Measurements from ENCODE around the gene ERO1B. TPM values are rescaled to one million over a fixed set of nuclear protein-coding genes. Genes with fewer than 3 reads are reported as not detected.

The ERO1B gene
- total and polyA plus RNA-seq, 2 donors (not counting 1 experiment from before 2014, with no cell fraction given), result 2.2 to 5.0 TPM

DNA sequence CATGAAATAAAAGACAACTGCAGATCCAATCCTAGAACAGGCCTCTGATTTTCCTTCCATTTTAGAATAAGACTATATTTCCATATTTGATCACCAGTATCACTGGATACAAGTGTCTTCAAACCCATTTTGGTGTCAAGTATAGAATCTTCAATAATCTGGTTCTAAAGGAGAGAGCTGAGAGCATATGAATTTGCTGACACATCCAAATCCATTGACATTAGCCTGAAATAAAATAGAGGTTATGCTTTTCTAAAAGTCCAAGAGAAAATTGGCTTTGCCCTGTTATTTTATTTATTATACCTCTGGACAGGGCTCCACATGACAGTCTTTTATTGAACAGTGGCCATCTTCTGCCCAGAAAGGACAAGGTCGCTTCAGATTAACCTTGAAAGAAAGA lies 28.6 kb downstream of the ERO1B start:
- H3K36me3 ChIP-seq (ENCODE audit: control insufficient read depth, insufficient read depth, low read length), result no peaks in the 10 kb centered on the region
- H3K9me3 ChIP-seq (ENCODE audit: control insufficient read depth, insufficient read depth, low read depth, low read length), result no peaks in the 10 kb centered on the region
- H3K4me1 ChIP-seq (ENCODE audit: control insufficient read depth, extremely low read depth, insufficient read depth, low read length), result no peaks in the 10 kb centered on the region
- H3K9ac ChIP-seq (ENCODE audit: insufficient read depth, low read length), result no peak overlapping the region
- H3K27ac ChIP-seq (ENCODE audit: insufficient read depth, low read length), result no peak overlapping the region
- H3K4me2 ChIP-seq (ENCODE audit: extremely low read depth, insufficient read depth, low read length), result no peak overlapping the region
- no peaks in the 10 kb centered on the region for H3K79me2 ChIP-seq (ENCODE audit: control insufficient read depth, insufficient read depth, low read length)
- H3K27me3 ChIP-seq (ENCODE audit: control insufficient read depth, insufficient read depth, low read length), result no peaks in the 10 kb centered on the region
- H2AFZ ChIP-seq (ENCODE audit: low read length), result no peak overlapping the region
- H4K20me1 ChIP-seq (ENCODE audit: control insufficient read depth, extremely low read depth, insufficient read depth, low read length), result no peaks in the 10 kb centered on the region
- TF ChIP-seq, protein P1, sequence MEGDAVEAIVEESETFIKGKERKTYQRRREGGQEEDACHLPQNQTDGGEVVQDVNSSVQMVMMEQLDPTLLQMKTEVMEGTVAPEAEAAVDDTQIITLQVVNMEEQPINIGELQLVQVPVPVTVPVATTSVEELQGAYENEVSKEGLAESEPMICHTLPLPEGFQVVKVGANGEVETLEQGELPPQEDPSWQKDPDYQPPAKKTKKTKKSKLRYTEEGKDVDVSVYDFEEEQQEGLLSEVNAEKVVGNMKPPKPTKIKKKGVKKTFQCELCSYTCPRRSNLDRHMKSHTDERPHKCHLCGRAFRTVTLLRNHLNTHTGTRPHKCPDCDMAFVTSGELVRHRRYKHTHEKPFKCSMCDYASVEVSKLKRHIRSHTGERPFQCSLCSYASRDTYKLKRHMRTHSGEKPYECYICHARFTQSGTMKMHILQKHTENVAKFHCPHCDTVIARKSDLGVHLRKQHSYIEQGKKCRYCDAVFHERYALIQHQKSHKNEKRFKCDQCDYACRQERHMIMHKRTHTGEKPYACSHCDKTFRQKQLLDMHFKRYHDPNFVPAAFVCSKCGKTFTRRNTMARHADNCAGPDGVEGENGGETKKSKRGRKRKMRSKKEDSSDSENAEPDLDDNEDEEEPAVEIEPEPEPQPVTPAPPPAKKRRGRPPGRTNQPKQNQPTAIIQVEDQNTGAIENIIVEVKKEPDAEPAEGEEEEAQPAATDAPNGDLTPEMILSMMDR (conservative IDR thresholded peaks at IDR 0.05 in 1 of 2, IDR thresholded peaks at IDR 0.05 in 1 of 2; ENCODE audit: low read depth in 1 of 2, low read length in 2 of 2), result no peak
- no peak for TF ChIP-seq EZH2 (IDR thresholded peaks at IDR 0.05; ENCODE audit: low read length, missing control alignments)
- no peak for DNase-seq (ENCODE audit: low read depth in 2 of 2)
- no peak overlapping the region for H3K4me3 ChIP-seq (replicated peaks in 1 of 4; ENCODE audit: control extremely low read depth in 1 of 4, insufficient read depth in 1 of 4, low read depth in 3 of 4, low read length in 4 of 4)

- Histone ChIP-seq H3K36me3 (ENCODE audit: control insufficient read depth, insufficient read depth, low read length) (no peaks in the 10 kb centered on the region), H3K79me2 (ENCODE audit: control insufficient read depth, insufficient read depth, low read length) (no peaks in the 10 kb centered on the region), H3K27me3 (ENCODE audit: control insufficient read depth, insufficient read depth, low read length) (no peaks in the 10 kb centered on the region), H3K4me2 (ENCODE audit: extremely low read depth, insufficient read depth, low read length) (no peak overlapping the region), H3K9ac (ENCODE audit: insufficient read depth, low read length) (no peak overlapping the region), H4K20me1 (ENCODE audit: control insufficient read depth, extremely low read depth, insufficient read depth, low read length) (no peaks in the 10 kb centered on the region), H3K4me3 (replicated peaks in 1 of 4; ENCODE audit: control extremely low read depth in 1 of 4, insufficient read depth in 1 of 4, low read depth in 3 of 4, low read length in 4 of 4) (no peak overlapping the region), H3K9me3 (ENCODE audit: control insufficient read depth, insufficient read depth, low read depth, low read length) (no peaks in the 10 kb centered on the region), H2AFZ (ENCODE audit: low read length) (no peak overlapping the region), H3K27ac (ENCODE audit: insufficient read depth, low read length) (no peak overlapping the region), H3K4me1 (ENCODE audit: control insufficient read depth, extremely low read depth, insufficient read depth, low read length) (no peaks in the 10 kb centered on the region)
- DNase-seq (ENCODE audit: low read depth in 2 of 2), result no peak
- no peak for TF ChIP-seq EZH2 (IDR thresholded peaks at IDR 0.05; ENCODE audit: low read length, missing control alignments)
- TF ChIP-seq, protein P1 (conservative IDR thresholded peaks at IDR 0.05 in 1 of 2, IDR thresholded peaks at IDR 0.05 in 1 of 2; ENCODE audit: low read depth in 1 of 2, low read length in 2 of 2), result no peak
Measured at GRCh38 chr1:236251587-236251986, 30.2 kb downstream of the ERO1B start.

DNA sequence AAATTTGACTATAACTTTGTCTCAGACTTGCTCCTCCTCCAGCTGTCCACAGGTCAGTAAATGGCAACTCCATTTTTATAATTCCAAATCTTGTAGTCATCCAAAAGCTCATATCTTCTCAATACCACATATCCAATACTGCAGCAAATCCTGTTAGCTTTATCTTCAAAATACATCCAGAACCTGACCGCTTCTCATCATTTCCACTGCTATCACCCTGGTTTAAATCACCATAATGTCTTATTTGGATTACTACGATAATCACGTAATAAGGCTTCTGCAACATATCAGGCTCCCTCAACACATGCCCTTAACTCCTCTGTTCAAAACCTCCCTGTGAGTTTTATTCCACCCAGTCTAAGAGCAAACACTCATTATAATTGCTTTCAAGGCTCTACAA lies 34.5 kb downstream of the ERO1B start:
- Histone ChIP-seq H3K4me3 (replicated peaks in 1 of 4; ENCODE audit: control extremely low read depth in 1 of 4, insufficient read depth in 1 of 4, low read depth in 3 of 4, low read length in 4 of 4) (no peak overlapping the region), H3K9ac (ENCODE audit: insufficient read depth, low read length) (no peak overlapping the region), H3K4me1 (ENCODE audit: control insufficient read depth, extremely low read depth, insufficient read depth, low read length) (no peaks in the 10 kb centered on the region), H3K9me3 (ENCODE audit: control insufficient read depth, insufficient read depth, low read depth, low read length) (no peaks in the 10 kb centered on the region), H2AFZ (ENCODE audit: low read length) (no peak overlapping the region), H3K79me2 (ENCODE audit: control insufficient read depth, insufficient read depth, low read length) (no peaks in the 10 kb centered on the region), H3K27ac (ENCODE audit: insufficient read depth, low read length) (no peak overlapping the region), H3K27me3 (ENCODE audit: control insufficient read depth, insufficient read depth, low read length) (no peaks in the 10 kb centered on the region), H3K4me2 (ENCODE audit: extremely low read depth, insufficient read depth, low read length) (no peak overlapping the region), H4K20me1 (ENCODE audit: control insufficient read depth, extremely low read depth, insufficient read depth, low read length) (no peaks in the 10 kb centered on the region), H3K36me3 (ENCODE audit: control insufficient read depth, insufficient read depth, low read length) (no peaks in the 10 kb centered on the region)
- no peak for TF ChIP-seq EZH2 (IDR thresholded peaks at IDR 0.05; ENCODE audit: low read length, missing control alignments)
- TF ChIP-seq, protein P1 (conservative IDR thresholded peaks at IDR 0.05 in 1 of 2, IDR thresholded peaks at IDR 0.05 in 1 of 2; ENCODE audit: low read depth in 1 of 2, low read length in 2 of 2), result no peak
- no peak for DNase-seq (ENCODE audit: low read depth in 2 of 2)

Data from fibroblast of lung (primary cell).